ENCODE data around the gene COQ10A. TPM values are rescaled to one million over a fixed set of nuclear protein-coding genes. Genes with fewer than 3 reads are reported as not detected.

COQ10A gene
- total and polyA plus RNA-seq, 2 of the 13 experiments (the other 11 are each of a cell fraction or from before 2014, with no cell fraction given): 21.0 to 37.3 TPM

DNA sequence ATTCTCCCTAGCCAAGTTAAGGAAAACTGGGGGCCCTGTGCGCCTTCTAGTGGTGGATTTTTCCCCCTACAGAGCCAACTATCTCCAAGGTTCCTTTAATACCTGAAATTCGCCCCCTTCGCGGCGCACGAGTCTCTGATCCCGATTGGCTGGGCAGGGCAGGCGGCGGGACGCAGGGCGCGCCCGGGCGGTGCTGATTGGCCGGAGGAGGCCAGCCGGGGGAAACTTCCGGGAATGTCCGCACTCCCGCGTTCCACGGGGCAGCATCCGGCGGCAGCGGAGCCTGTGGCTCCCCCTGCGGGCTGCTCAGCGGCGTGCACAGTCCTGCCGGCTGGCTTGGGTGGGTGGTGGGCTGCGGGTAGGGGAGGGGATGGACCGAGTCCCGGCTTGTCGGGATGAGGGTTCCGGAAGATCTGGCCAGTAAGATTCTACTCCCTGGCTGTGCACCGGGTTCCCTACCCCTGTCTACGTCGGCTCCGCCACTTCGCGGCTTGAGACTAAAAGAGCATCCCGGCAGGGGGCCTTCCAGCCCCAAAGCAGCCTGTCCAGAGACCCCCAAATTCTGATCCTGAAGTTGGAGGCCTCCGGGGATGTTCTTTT is 42.5 kb upstream of the COQ10A start, which contains the start of gene NABP2 (continued):
- peak; percentile 90 for TF ChIP-seq POGZ (CRISPR knock-in tag; IDR thresholded peaks at IDR 0.05)
- TF ChIP-seq ZBTB38 (CRISPR knock-in tag; IDR thresholded peaks at IDR 0.05): 0 out of 2 replicates have a peak, but pooled peaks have one; percentile 13
- 0 out of 2 replicates have a peak, but pooled peaks have one; percentile 42 for TF ChIP-seq ZNF256 (CRISPR knock-in tag; conservative IDR thresholded peaks at IDR 0.05)
- TF ChIP-seq SP2 (CRISPR knock-in tag; IDR thresholded peaks at IDR 0.05): peak; percentile 92
- no peak for TF ChIP-seq FOSL1 (CRISPR knock-in tag; IDR thresholded peaks at IDR 0.05; ENCODE audit: borderline replicate concordance)
- TF ChIP-seq RFX5 (IDR thresholded peaks at IDR 0.05; ENCODE audit: low read depth, low read length): peak; percentile 82
- no peak; the same call in 1 of the 2 replicates for TF ChIP-seq ETV6 (CRISPR knock-in tag; conservative IDR thresholded peaks at IDR 0.05)
- TF ChIP-seq SOX5 (CRISPR knock-in tag; IDR thresholded peaks at IDR 0.05; ENCODE audit: borderline replicate concordance): 0 out of 2 replicates have a peak, but pooled peaks have one; percentile 28
- TF ChIP-seq ZNF615 (CRISPR knock-in tag; IDR thresholded peaks at IDR 0.05; ENCODE audit: borderline replicate concordance): no peak
- peak; percentile 36; the same call in 1 of the 2 replicates for TF ChIP-seq RCOR2 (CRISPR knock-in tag; IDR thresholded peaks at IDR 0.05)
- TF ChIP-seq, protein P1, sequence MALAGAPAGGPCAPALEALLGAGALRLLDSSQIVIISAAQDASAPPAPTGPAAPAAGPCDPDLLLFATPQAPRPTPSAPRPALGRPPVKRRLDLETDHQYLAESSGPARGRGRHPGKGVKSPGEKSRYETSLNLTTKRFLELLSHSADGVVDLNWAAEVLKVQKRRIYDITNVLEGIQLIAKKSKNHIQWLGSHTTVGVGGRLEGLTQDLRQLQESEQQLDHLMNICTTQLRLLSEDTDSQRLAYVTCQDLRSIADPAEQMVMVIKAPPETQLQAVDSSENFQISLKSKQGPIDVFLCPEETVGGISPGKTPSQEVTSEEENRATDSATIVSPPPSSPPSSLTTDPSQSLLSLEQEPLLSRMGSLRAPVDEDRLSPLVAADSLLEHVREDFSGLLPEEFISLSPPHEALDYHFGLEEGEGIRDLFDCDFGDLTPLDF (CRISPR knock-in tag; IDR thresholded peaks at IDR 0.05): peak; percentile 88
- peak; percentile 88 for TF ChIP-seq THAP11 (CRISPR knock-in tag; IDR thresholded peaks at IDR 0.05)
- peak; percentile 50; the same call in 1 of the 2 replicates for TF ChIP-seq ZFY (CRISPR knock-in tag; IDR thresholded peaks at IDR 0.05)
- peak; percentile 84 for TF ChIP-seq HDAC1 (CRISPR knock-in tag; IDR thresholded peaks at IDR 0.05)
- peak; percentile 73; the same call in 1 of the 2 replicates for TF ChIP-seq ELF4 (CRISPR knock-in tag; IDR thresholded peaks at IDR 0.05; ENCODE audit: borderline replicate concordance)
- TF ChIP-seq, protein P2, sequence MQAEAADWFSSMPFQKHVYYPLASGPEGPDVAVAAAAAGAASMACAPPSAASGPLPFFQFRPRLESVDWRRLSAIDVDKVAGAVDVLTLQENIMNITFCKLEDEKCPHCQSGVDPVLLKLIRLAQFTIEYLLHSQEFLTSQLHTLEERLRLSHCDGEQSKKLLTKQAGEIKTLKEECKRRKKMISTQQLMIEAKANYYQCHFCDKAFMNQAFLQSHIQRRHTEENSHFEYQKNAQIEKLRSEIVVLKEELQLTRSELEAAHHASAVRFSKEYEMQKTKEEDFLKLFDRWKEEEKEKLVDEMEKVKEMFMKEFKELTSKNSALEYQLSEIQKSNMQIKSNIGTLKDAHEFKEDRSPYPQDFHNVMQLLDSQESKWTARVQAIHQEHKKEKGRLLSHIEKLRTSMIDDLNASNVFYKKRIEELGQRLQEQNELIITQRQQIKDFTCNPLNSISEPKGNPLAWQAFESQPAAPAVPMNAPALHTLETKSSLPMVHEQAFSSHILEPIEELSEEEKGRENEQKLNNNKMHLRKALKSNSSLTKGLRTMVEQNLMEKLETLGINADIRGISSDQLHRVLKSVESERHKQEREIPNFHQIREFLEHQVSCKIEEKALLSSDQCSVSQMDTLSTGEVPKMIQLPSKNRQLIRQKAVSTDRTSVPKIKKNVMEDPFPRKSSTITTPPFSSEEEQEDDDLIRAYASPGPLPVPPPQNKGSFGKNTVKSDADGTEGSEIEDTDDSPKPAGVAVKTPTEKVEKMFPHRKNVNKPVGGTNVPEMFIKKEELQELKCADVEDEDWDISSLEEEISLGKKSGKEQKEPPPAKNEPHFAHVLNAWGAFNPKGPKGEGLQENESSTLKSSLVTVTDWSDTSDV (CRISPR knock-in tag; IDR thresholded peaks at IDR 0.05): peak; percentile 50; the same call in 1 of the 2 replicates
- no peak for TF ChIP-seq NFIB (CRISPR knock-in tag; IDR thresholded peaks at IDR 0.05; ENCODE audit: borderline replicate concordance)
- TF ChIP-seq, protein P3, sequence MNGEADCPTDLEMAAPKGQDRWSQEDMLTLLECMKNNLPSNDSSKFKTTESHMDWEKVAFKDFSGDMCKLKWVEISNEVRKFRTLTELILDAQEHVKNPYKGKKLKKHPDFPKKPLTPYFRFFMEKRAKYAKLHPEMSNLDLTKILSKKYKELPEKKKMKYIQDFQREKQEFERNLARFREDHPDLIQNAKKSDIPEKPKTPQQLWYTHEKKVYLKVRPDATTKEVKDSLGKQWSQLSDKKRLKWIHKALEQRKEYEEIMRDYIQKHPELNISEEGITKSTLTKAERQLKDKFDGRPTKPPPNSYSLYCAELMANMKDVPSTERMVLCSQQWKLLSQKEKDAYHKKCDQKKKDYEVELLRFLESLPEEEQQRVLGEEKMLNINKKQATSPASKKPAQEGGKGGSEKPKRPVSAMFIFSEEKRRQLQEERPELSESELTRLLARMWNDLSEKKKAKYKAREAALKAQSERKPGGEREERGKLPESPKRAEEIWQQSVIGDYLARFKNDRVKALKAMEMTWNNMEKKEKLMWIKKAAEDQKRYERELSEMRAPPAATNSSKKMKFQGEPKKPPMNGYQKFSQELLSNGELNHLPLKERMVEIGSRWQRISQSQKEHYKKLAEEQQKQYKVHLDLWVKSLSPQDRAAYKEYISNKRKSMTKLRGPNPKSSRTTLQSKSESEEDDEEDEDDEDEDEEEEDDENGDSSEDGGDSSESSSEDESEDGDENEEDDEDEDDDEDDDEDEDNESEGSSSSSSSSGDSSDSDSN (CRISPR knock-in tag; IDR thresholded peaks at IDR 0.05): peak; percentile 46
- peak; percentile 78 for TF ChIP-seq YY1 (IDR thresholded peaks at IDR 0.05; ENCODE audit: insufficient read depth, insufficient replicate concordance, low read depth, low read length)
- TF ChIP-seq, protein P4, sequence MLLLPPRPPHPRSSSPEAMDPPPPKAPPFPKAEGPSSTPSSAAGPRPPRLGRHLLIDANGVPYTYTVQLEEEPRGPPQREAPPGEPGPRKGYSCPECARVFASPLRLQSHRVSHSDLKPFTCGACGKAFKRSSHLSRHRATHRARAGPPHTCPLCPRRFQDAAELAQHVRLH (CRISPR knock-in tag; IDR thresholded peaks at IDR 0.05; ENCODE audit: borderline replicate concordance, low read depth): 0 out of 2 replicates have a peak, but pooled peaks have one; percentile 27
- TF ChIP-seq ZNF766 (CRISPR knock-in tag; IDR thresholded peaks at IDR 0.05; ENCODE audit: borderline replicate concordance): 0 out of 2 replicates have a peak, but pooled peaks have one; percentile 11
- TF ChIP-seq SMC3 (IDR thresholded peaks at IDR 0.05; ENCODE audit: low read length): peak; percentile 46
- peak; percentile 85; the same call in 1 of the 2 replicates for TF ChIP-seq ZNF878 (CRISPR knock-in tag; IDR thresholded peaks at IDR 0.05)
- TF ChIP-seq ZSCAN9 (CRISPR knock-in tag; IDR thresholded peaks at IDR 0.05; ENCODE audit: borderline replicate concordance): no peak; the same call in 1 of the 2 replicates
- no peak for TF ChIP-seq ATF7 (IDR thresholded peaks at IDR 0.05)
- TF ChIP-seq ATF7 (CRISPR knock-in tag; IDR thresholded peaks at IDR 0.05): no peak

All from HepG2 (cell line).